ENCODE results near the gene ACTR2.

ACTR2 gene

DNA sequence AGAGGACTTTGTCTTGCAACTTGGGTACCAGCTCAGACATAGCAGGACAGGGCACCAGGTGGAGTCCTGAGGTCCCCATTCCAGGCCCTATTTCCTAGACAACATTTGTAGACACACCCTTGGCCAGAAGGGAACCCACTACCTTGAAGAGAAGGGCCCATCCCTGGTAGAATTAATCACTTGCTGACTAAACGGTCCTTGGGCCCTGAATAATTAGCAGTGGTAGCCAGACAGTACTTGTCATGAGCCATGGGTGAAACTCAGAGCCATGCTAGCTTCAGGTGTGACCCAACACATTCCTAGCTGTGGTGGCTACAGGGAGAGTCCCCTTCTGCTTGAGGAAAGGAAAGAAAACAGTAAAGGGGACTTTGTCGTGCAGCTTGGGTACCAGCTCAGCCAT, 28.5 kb upstream of the ACTR2 start:
- Histone ChIP-seq H2BK12ac (ENCODE audit: low read length) (no peak overlapping the region), H4K8ac (ENCODE audit: low read depth, low read length) (no peak overlapping the region), H3K9me3 (replicated peaks in 1 of 2; ENCODE audit: control insufficient read depth in 2 of 2, insufficient read depth in 1 of 2, low read depth in 1 of 2, low read length in 2 of 2) (no peaks in the 10 kb centered on the region), H3K4me1 (ENCODE audit: control insufficient read depth in 2 of 2, insufficient read depth in 1 of 2, low read depth in 1 of 2, low read length in 2 of 2) (peaks cover 5 to 8% of the 10 kb centered on the region in 2 donors), H3K4ac (ENCODE audit: low read length) (no peak overlapping the region), H2BK120ac (ENCODE audit: low read depth, low read length) (no peak overlapping the region), H3K4me3 (ENCODE audit: low read length in 2 of 2) (no peak overlapping the region), H3K27me3 (ENCODE audit: control insufficient read depth in 3 of 3, insufficient read depth in 3 of 3, low read depth in 1 of 3, low read length in 3 of 3) (no peaks in the 10 kb centered on the region), H3K9ac (ENCODE audit: low read depth, low read length, poor library complexity) (no peak overlapping the region), H3K4me2 (ENCODE audit: insufficient read depth, low read length, poor library complexity, severe bottlenecking) (no peak overlapping the region), H2AK5ac (ENCODE audit: low read depth, low read length) (no peak overlapping the region), H3K36me3 (replicated peaks in 1 of 2; ENCODE audit: control insufficient read depth in 2 of 2, insufficient read depth in 2 of 2, low read length in 2 of 2) (no peaks in the 10 kb centered on the region), H4K91ac (ENCODE audit: low read depth, low read length, poor library complexity) (no peak overlapping the region), H2BK15ac (ENCODE audit: low read length) (no peak overlapping the region), H3K23ac (ENCODE audit: low read depth, low read length, poor library complexity) (no peak overlapping the region), H3K14ac (ENCODE audit: low read length) (no peak overlapping the region), H3K27ac (replicated peaks; ENCODE audit: low read length) (no peak overlapping the region), H2BK5ac (ENCODE audit: low read length) (no peak overlapping the region), H3K18ac (ENCODE audit: low read length) (no peak overlapping the region), H2AFZ (ENCODE audit: low read length) (no peak overlapping the region), H3K79me1 (ENCODE audit: low read depth, low read length) (no peaks in the 10 kb centered on the region)
- no CpG with 5 or more reads among the region's 2 CpGs for WGBS, 2 donors (ENCODE audit: extremely low coverage in 2 of 2, insufficient read length in 2 of 2, insufficient replicate concordance in 1 of 2)
- DNase-seq (ENCODE audit: low spot score): no peak

DNA sequence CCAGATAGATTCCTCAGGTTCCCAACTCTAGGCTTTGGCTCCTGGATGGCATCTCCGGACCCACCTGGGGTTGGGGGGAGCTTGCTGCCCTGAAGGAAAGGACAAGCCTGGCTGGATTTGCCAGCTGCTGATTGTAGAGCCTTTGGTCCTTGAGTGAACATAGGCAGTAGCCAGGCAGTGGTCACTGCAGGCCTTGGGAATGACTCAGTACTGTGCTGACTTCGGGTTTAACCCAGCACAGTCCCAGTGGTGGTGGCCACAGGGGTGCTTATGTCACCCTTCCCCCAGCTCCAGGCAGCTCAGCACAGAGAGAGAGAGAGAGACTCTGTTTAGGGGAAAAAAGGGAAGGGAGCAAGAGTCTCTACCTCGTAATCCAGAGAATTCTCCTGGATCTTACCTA, 27.7 kb upstream of the ACTR2 start:
- Histone ChIP-seq H3K9me3 (replicated peaks in 1 of 2; ENCODE audit: control insufficient read depth in 2 of 2, insufficient read depth in 1 of 2, low read depth in 1 of 2, low read length in 2 of 2) (no peaks in the 10 kb centered on the region), H3K36me3 (replicated peaks in 1 of 2; ENCODE audit: control insufficient read depth in 2 of 2, insufficient read depth in 2 of 2, low read length in 2 of 2) (no peaks in the 10 kb centered on the region), H2BK15ac (ENCODE audit: low read length) (no peak overlapping the region), H3K79me1 (ENCODE audit: low read depth, low read length) (no peaks in the 10 kb centered on the region), H3K4me3 (ENCODE audit: low read length in 2 of 2) (no peak overlapping the region), H3K14ac (ENCODE audit: low read length) (no peak overlapping the region), H3K18ac (ENCODE audit: low read length) (no peak overlapping the region), H4K91ac (ENCODE audit: low read depth, low read length, poor library complexity) (no peak overlapping the region), H3K4me2 (ENCODE audit: insufficient read depth, low read length, poor library complexity, severe bottlenecking) (no peak overlapping the region), H3K23ac (ENCODE audit: low read depth, low read length, poor library complexity) (no peak overlapping the region), H3K4me1 (ENCODE audit: control insufficient read depth in 2 of 2, insufficient read depth in 1 of 2, low read depth in 1 of 2, low read length in 2 of 2) (peaks cover 5 to 6% of the 10 kb centered on the region in 2 donors), H3K4ac (ENCODE audit: low read length) (no peak overlapping the region), H2BK120ac (ENCODE audit: low read depth, low read length) (no peak overlapping the region), H2BK5ac (ENCODE audit: low read length) (no peak overlapping the region), H2AFZ (ENCODE audit: low read length) (no peak overlapping the region), H2BK12ac (ENCODE audit: low read length) (no peak overlapping the region), H3K9ac (ENCODE audit: low read depth, low read length, poor library complexity) (no peak overlapping the region), H3K27ac (replicated peaks; ENCODE audit: low read length) (no peak overlapping the region), H4K8ac (ENCODE audit: low read depth, low read length) (no peak overlapping the region), H2AK5ac (ENCODE audit: low read depth, low read length) (no peak overlapping the region), H3K27me3 (ENCODE audit: control insufficient read depth in 3 of 3, insufficient read depth in 3 of 3, low read depth in 1 of 3, low read length in 3 of 3) (no peaks in the 10 kb centered on the region)
- WGBS, 2 donors (ENCODE audit: extremely low coverage in 2 of 2, insufficient read length in 2 of 2, insufficient replicate concordance in 1 of 2): no CpG with 5 or more reads among the region's 3 CpGs
- no peak for DNase-seq (ENCODE audit: low spot score)

DNA sequence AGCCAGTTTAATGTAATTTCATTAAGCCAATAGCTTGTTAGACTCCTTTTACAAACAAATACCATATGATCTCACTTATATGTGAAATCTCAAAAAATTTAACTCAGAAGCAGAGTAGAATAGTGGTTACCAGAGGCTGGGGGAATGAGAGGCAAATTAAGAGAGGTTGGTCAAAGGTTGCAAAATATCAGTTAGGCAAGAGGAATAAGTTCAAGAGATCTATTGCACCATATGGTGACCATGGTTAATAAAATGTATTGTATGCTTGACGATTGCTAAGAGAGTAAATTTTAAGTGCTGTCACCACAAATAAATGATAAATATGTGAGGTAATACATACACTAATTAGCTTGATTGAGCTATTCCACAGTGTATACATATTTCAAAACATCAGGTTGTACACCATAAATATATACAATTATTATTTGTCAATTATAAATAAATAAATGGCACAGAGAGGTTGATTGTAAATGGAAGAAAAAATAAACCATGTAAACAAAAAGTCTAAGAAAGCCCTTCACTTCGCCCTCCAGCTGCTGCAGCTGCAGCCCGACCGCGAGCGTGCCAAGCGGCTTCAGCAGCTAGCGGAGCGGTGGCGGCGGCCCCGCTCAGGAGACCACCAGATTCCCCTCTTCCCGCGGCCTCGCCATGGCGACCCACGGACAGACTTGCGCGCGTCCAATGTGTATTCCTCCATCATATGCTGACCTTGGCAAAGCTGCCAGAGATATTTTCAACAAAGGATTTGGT, 23.0 kb upstream of the ACTR2 start:
- no peak overlapping the region for H4K8ac ChIP-seq (ENCODE audit: low read depth, low read length)
- no peak overlapping the region for H2BK5ac ChIP-seq (ENCODE audit: low read length)
- no CpG with 5 or more reads among the region's 20 CpGs for WGBS, 2 donors (ENCODE audit: extremely low coverage in 2 of 2, insufficient read length in 2 of 2, insufficient replicate concordance in 1 of 2)
- H3K27ac ChIP-seq (replicated peaks; ENCODE audit: low read length): no peak overlapping the region
- H3K4ac ChIP-seq (ENCODE audit: low read length): no peak overlapping the region
- no peak overlapping the region for H3K4me2 ChIP-seq (ENCODE audit: insufficient read depth, low read length, poor library complexity, severe bottlenecking)
- no peak overlapping the region for H4K91ac ChIP-seq (ENCODE audit: low read depth, low read length, poor library complexity)
- H3K23ac ChIP-seq (ENCODE audit: low read depth, low read length, poor library complexity): no peak overlapping the region
- no peak overlapping the region for H2BK12ac ChIP-seq (ENCODE audit: low read length)
- H3K27me3 ChIP-seq (ENCODE audit: control insufficient read depth in 3 of 3, insufficient read depth in 3 of 3, low read depth in 1 of 3, low read length in 3 of 3): no peaks in the 10 kb centered on the region
- no peak overlapping the region for H3K9ac ChIP-seq (ENCODE audit: low read depth, low read length, poor library complexity)
- no peaks in the 10 kb centered on the region for H3K4me1 ChIP-seq (ENCODE audit: control insufficient read depth in 2 of 2, insufficient read depth in 1 of 2, low read depth in 1 of 2, low read length in 2 of 2)
- peaks cover 1% of the 10 kb centered on the region for H3K79me1 ChIP-seq (ENCODE audit: low read depth, low read length)
- no peak overlapping the region for H2BK15ac ChIP-seq (ENCODE audit: low read length)
- DNase-seq (ENCODE audit: low spot score): no peak
- H3K36me3 ChIP-seq (replicated peaks in 1 of 2; ENCODE audit: control insufficient read depth in 2 of 2, insufficient read depth in 2 of 2, low read length in 2 of 2): no peaks in the 10 kb centered on the region
- H3K9me3 ChIP-seq (replicated peaks in 1 of 2; ENCODE audit: control insufficient read depth in 2 of 2, insufficient read depth in 1 of 2, low read depth in 1 of 2, low read length in 2 of 2): no peaks in the 10 kb centered on the region
- H2BK120ac ChIP-seq (ENCODE audit: low read depth, low read length): no peak overlapping the region
- H3K4me3 ChIP-seq (ENCODE audit: low read length in 2 of 2): no peak overlapping the region
- H2AFZ ChIP-seq (ENCODE audit: low read length): no peak overlapping the region
- H3K14ac ChIP-seq (ENCODE audit: low read length): no peak overlapping the region
- H3K18ac ChIP-seq (ENCODE audit: low read length): no peak overlapping the region
- no peak overlapping the region for H2AK5ac ChIP-seq (ENCODE audit: low read depth, low read length)

DNA sequence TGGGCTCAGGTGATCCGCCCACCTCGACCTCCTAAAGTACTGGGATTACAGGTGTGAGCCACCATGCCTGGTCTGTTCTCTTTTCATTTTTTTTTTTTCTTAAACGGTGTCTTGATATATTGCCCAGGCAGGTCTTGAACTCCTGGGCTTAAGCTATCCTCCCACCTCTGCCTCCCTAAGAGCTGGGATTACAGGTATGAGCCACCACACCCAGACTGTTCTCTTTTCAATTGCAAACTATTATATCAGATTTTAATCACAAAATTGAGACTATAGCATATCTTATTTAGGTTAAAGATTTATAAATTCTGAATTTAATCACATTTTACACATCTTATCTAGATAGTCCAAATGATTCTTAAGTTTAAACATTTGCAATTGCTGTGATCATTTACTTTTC, 15.5 kb upstream of the ACTR2 start:
- H2BK120ac ChIP-seq (ENCODE audit: low read depth, low read length): no peak overlapping the region
- H3K27ac ChIP-seq (replicated peaks; ENCODE audit: low read length): no peak overlapping the region
- WGBS, 2 donors (ENCODE audit: extremely low coverage in 2 of 2, insufficient read length in 2 of 2, insufficient replicate concordance in 1 of 2): no CpG with 5 or more reads among the region's 3 CpGs

More for the DNA sequence above, 15.5 kb upstream of the ACTR2 start:
- Histone ChIP-seq H3K27me3 (ENCODE audit: control insufficient read depth in 3 of 3, insufficient read depth in 3 of 3, low read depth in 1 of 3, low read length in 3 of 3) (no peaks in the 10 kb centered on the region), H3K23ac (ENCODE audit: low read depth, low read length, poor library complexity) (no peak overlapping the region), H3K18ac (ENCODE audit: low read length) (no peak overlapping the region), H3K4me3 (ENCODE audit: low read length in 2 of 2) (no peak overlapping the region), H3K9me3 (replicated peaks in 1 of 2; ENCODE audit: control insufficient read depth in 2 of 2, insufficient read depth in 1 of 2, low read depth in 1 of 2, low read length in 2 of 2) (no peaks in the 10 kb centered on the region), H3K9ac (ENCODE audit: low read depth, low read length, poor library complexity) (no peak overlapping the region), H2BK15ac (ENCODE audit: low read length) (no peak overlapping the region), H2BK12ac (ENCODE audit: low read length) (no peak overlapping the region), H2AK5ac (ENCODE audit: low read depth, low read length) (no peak overlapping the region), H4K91ac (ENCODE audit: low read depth, low read length, poor library complexity) (no peak overlapping the region), H2AFZ (ENCODE audit: low read length) (no peak overlapping the region), H3K4ac (ENCODE audit: low read length) (no peak overlapping the region), H2BK5ac (ENCODE audit: low read length) (no peak overlapping the region), H4K8ac (ENCODE audit: low read depth, low read length) (no peak overlapping the region), H3K4me2 (ENCODE audit: insufficient read depth, low read length, poor library complexity, severe bottlenecking) (no peak overlapping the region), H3K4me1 (ENCODE audit: control insufficient read depth in 2 of 2, insufficient read depth in 1 of 2, low read depth in 1 of 2, low read length in 2 of 2) (peaks cover 0 to 5% of the 10 kb centered on the region in 2 donors), H3K14ac (ENCODE audit: low read length) (no peak overlapping the region), H3K79me1 (ENCODE audit: low read depth, low read length) (peaks cover 1% of the 10 kb centered on the region), H3K36me3 (replicated peaks in 1 of 2; ENCODE audit: control insufficient read depth in 2 of 2, insufficient read depth in 2 of 2, low read length in 2 of 2) (no peaks in the 10 kb centered on the region)
- DNase-seq (ENCODE audit: low spot score): no peak
